Neural progenitor cell (in vitro differentiated cells): ENCODE results near the gene HIGD1B.

Source experiments
- EZH2 ChIP-seq: fragments of 200-600 bp; sonication (generic); IDR thresholded peaks from 2 replicates; pipeline ENCODE4 v1.6.1; 2017; ENCODE audit warnings: antibody characterized with exemption, mild to moderate bottlenecking, moderate library complexity
- TF ChIP-seq, protein P1 (sequence below): fragments of 200-600 bp; sonication (generic); IDR thresholded peaks from 2 replicates; pipeline ENCODE4 v1.5.1; 2017; ENCODE audit warnings: antibody characterized with exemption, mild to moderate bottlenecking

- TF ChIP-seq, protein P1, sequence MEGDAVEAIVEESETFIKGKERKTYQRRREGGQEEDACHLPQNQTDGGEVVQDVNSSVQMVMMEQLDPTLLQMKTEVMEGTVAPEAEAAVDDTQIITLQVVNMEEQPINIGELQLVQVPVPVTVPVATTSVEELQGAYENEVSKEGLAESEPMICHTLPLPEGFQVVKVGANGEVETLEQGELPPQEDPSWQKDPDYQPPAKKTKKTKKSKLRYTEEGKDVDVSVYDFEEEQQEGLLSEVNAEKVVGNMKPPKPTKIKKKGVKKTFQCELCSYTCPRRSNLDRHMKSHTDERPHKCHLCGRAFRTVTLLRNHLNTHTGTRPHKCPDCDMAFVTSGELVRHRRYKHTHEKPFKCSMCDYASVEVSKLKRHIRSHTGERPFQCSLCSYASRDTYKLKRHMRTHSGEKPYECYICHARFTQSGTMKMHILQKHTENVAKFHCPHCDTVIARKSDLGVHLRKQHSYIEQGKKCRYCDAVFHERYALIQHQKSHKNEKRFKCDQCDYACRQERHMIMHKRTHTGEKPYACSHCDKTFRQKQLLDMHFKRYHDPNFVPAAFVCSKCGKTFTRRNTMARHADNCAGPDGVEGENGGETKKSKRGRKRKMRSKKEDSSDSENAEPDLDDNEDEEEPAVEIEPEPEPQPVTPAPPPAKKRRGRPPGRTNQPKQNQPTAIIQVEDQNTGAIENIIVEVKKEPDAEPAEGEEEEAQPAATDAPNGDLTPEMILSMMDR: no peak
- TF ChIP-seq EZH2: no peak
Observed at GRCh38 chr17:44899074-44899782, 51.5 kb downstream of the HIGD1B start, which contains the start of gene EFTUD2.
